K562 treated with DMSO at 1 percent for 48 hours (cell line): ENCODE results near the gene SSR3. TPM values are rescaled to one million over a fixed set of nuclear protein-coding genes. Genes with fewer than 3 reads are reported as not detected.

Experiments used
- total RNA-seq: library from RNA; unstranded; fragments of 300-600 nt; gene quantifications from 2 replicates; pipeline ENCODE4 v1.2.3, GENCODE V29; 2022; ENCODE audit warnings: low replicate concordance; ENCODE audit errors: extremely low read depth

The SSR3 gene
- total RNA-seq = not detected in 2 replicates

DNA sequence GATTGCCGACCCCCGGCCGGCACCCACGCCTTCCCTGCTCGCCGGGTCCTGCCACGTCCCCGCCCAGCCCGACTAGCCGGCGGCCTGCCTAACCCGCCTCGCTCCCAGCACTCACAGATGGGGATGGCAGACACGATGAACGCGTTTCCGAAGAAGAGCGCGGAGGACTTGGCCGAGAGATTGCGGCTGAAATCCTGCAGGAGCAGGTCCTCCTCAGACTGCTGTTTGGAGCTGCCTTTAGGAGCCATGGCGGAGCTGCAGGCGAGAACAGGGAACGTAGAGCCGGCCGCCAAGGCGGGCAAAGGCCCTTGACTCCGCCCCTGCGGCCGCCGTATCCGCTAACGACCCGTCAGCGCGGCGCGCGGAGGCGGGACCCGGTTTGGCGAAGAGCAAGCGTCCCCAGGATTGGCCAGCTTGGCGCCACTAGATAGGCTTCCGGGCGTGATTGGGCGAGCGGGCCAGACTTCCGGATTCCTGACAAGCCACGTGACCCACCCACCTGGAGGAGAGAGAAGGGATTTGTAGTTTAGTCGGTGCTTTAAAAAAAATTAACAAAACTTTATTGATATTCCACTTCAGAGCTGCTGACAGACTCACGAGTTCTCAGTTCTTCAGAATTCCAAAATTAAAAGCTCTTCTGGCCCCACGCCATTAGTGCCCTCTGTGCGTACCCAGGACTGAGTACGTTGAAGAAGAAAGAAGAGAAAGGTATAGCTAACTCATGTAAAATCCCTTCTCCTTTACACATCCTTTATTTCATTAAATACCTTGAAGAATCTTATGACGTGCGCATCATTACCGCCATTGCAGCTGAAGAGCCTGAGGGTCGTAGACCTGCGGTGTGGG, at the start of gene SSR3:
SSR3 (minus strand) TSS at position 276 of the 846 bp plus-strand sequence; CDS start at position 248, 28 bp downstream.

Other genes starting within 250 kb of the SSR3 start
- not detected in 2 replicates for gene TIPARP, start 119.5 kb upstream of the SSR3 start, total RNA-seq